ENCODE results near the gene LRRC52. TPM values are rescaled to one million over a fixed set of nuclear protein-coding genes. Genes with fewer than 3 reads are reported as not detected.
"Not testable (repeated sequence)": the region's sequence is repeated elsewhere in the genome, so short reads cannot be mapped to it uniquely, and the experiment has no call there.

Gene LRRC52
- total RNA-seq, 6 experiments from 2014 or later = not detected

DNA sequence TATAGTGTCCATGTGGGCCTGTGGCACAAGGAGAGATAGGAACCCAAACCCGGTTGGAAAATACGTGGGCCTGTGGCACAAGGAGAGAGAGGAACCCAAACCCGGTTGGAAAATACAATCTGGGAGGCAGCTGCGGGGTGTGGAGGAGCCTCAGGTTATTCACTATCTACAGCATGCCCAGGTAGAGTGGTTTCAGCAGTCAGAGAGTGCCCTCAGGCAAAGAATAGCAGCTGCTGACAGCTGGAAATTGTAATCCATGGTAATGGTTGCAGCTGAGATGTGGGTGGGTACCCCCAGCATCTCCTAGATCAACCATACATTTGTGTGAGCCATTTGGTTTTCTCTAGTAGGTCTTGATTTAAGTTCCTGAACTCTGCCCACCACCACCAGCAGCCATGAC is 61.4 kb downstream of the LRRC52 start:
- no peak overlapping the region for H3K4me3 Mint-ChIP-seq
- H3K27me3 Mint-ChIP-seq (ENCODE audit: insufficient read depth) = peaks cover 3% of the 10 kb centered on the region
- DNase-seq = no peak
- no peaks in the 10 kb centered on the region for H3K9me3 Mint-ChIP-seq
- H3K27ac Mint-ChIP-seq = no peak overlapping the region
- no peaks in the 10 kb centered on the region for H3K36me3 Mint-ChIP-seq (ENCODE audit: low read depth)
- TF ChIP-seq CTCF (IDR thresholded peaks at IDR 0.05) = no peak
- peaks cover 7% of the 10 kb centered on the region; the same call in 1 of the 2 replicates for H3K4me1 Mint-ChIP-seq (ENCODE audit: low read depth)

DNA sequence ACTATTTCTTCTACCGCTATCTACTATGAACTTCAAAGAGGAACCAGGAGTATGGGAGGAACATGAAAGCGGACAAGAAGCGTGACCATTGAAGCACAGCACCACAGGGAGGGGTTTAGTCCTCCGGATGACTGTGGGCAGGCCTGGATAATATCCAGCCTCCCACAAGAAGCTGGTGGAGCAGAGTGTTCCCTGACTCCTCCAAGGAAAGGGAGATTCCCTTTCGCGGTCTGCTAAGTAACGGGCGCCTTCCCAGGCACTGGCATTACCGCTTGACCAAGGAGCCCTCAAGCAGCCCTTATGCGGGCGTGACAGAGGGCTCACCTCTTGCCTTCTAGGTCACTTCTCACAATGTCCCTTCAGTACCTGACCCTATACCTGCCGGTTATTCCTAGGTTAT is 62.9 kb downstream of the LRRC52 start:
- not testable (repeated sequence) for H3K27me3 Mint-ChIP-seq (ENCODE audit: insufficient read depth); H3K4me1 Mint-ChIP-seq (ENCODE audit: low read depth); H3K4me3 Mint-ChIP-seq; H3K9me3 Mint-ChIP-seq; DNase-seq; H3K27ac Mint-ChIP-seq; H3K36me3 Mint-ChIP-seq (ENCODE audit: low read depth)

GRCh38 chr1:165610866-165611265 is 67.1 kb downstream of the LRRC52 start:
- H3K27ac Mint-ChIP-seq = no peak overlapping the region
- no peak overlapping the region for H3K4me3 Mint-ChIP-seq
- TF ChIP-seq CTCF (IDR thresholded peaks at IDR 0.05) = no peak
- no peak for DNase-seq
- no peaks in the 10 kb centered on the region for H3K36me3 Mint-ChIP-seq (ENCODE audit: low read depth)
- H3K4me1 Mint-ChIP-seq (ENCODE audit: low read depth) = no peaks in the 10 kb centered on the region
- H3K9me3 Mint-ChIP-seq = no peaks in the 10 kb centered on the region
- H3K27me3 Mint-ChIP-seq (ENCODE audit: insufficient read depth) = peaks cover 14% of the 10 kb centered on the region

- H3K27me3 Mint-ChIP-seq (ENCODE audit: insufficient read depth) = peaks cover 14% of the 10 kb centered on the region
- H3K4me3 Mint-ChIP-seq = no peak overlapping the region
- H3K9me3 Mint-ChIP-seq = no peaks in the 10 kb centered on the region
- TF ChIP-seq CTCF (IDR thresholded peaks at IDR 0.05) = no peak
- H3K4me1 Mint-ChIP-seq (ENCODE audit: low read depth) = no peaks in the 10 kb centered on the region
- H3K36me3 Mint-ChIP-seq (ENCODE audit: low read depth) = no peaks in the 10 kb centered on the region
- DNase-seq = no peak
- H3K27ac Mint-ChIP-seq = no peak overlapping the region
These were observed 68.3 kb downstream of the LRRC52 start for GRCh38 chr1:165612062-165612461.

Other genes starting within 250 kb of the LRRC52 start
- gene LMX1A, start 187.3 kb upstream of the LRRC52 start, total RNA-seq (2021; fragmentation: NEBNext Ultra II Directional; extraction: Animal tissue kit (Norgen Biotek cat#: 25700)) = not detected
- not detected for gene RXRG, start 98.9 kb upstream of the LRRC52 start, total RNA-seq (2021; fragmentation: NEBNext Ultra II Directional; extraction: Animal tissue kit (Norgen Biotek cat#: 25700))
- gene MGST3, start 87.2 kb downstream of the LRRC52 start, total RNA-seq (2021; fragmentation: NEBNext Ultra II Directional; extraction: Animal tissue kit (Norgen Biotek cat#: 25700)) = 100 to 1,000 TPM; 183 to 203 (median 196) TPM
- gene ALDH9A1, start 154.6 kb downstream of the LRRC52 start, total RNA-seq (2021; fragmentation: NEBNext Ultra II Directional; extraction: Animal tissue kit (Norgen Biotek cat#: 25700)) = 10 to 100 TPM; 63.2 to 69.9 (median 66.6) TPM
- gene TMCO1, start 224.9 kb downstream of the LRRC52 start, total RNA-seq (2021; fragmentation: NEBNext Ultra II Directional; extraction: Animal tissue kit (Norgen Biotek cat#: 25700)) = 100 to 1,000 TPM; 134 to 165 (median 137) TPM